ENCODE data around the gene ADAM10.
A peak's percentile ranks its signal among the peaks of the same experiment; 100 is the strongest.

The ADAM10 gene

GRCh38 chr15:58602823-58603222 lies 146.7 kb downstream of the ADAM10 start:
- no peak for DNase-seq

GRCh38 chr15:58598829-58599210 lies 150.7 kb downstream of the ADAM10 start:
- no peak for DNase-seq

- no peak for DNase-seq
Observed at GRCh38 chr15:58597943-58598828, 151.3 kb downstream of the ADAM10 start.

- DNase-seq, result no peak
Observed at GRCh38 chr15:58595516-58596263, 153.8 kb downstream of the ADAM10 start.

GRCh38 chr15:58594898-58595297 lies 154.6 kb downstream of the ADAM10 start:
- peak; percentile 41 for DNase-seq

- DNase-seq, result no peak
Observed at GRCh38 chr15:58593870-58594269, 155.6 kb downstream of the ADAM10 start.

- DNase-seq, result no peak
Observed at GRCh38 chr15:58590926-58591325, 158.6 kb downstream of the ADAM10 start.

GRCh38 chr15:58590236-58590635 lies 159.3 kb downstream of the ADAM10 start:
- no peak for DNase-seq

- DNase-seq, result no peak
Observed at GRCh38 chr15:58589047-58589446, 160.5 kb downstream of the ADAM10 start.

- DNase-seq, result no peak
Observed at GRCh38 chr15:58588096-58588495, 161.4 kb downstream of the ADAM10 start.

GRCh38 chr15:58587486-58587885 lies 162.0 kb downstream of the ADAM10 start:
- DNase-seq, result no peak

GRCh38 chr15:58585693-58586443 lies 163.6 kb downstream of the ADAM10 start:
- DNase-seq, result no peak

GRCh38 chr15:58584789-58585461 lies 164.6 kb downstream of the ADAM10 start:
- DNase-seq, result no peak

GRCh38 chr15:58583171-58583908 lies 166.2 kb downstream of the ADAM10 start:
- no peak for DNase-seq

- no peak for DNase-seq
Observed at GRCh38 chr15:58582160-58582559, 167.3 kb downstream of the ADAM10 start.

GRCh38 chr15:58576657-58577056 lies 172.8 kb downstream of the ADAM10 start:
- DNase-seq, result no peak

GRCh38 chr15:58575045-58575786 lies 174.3 kb downstream of the ADAM10 start:
- DNase-seq, result no peak

GRCh38 chr15:58574631-58575030 lies 174.9 kb downstream of the ADAM10 start:
- DNase-seq, result no peak

- no peak for DNase-seq
Observed at GRCh38 chr15:58573270-58573669, 176.2 kb downstream of the ADAM10 start.

- no peak for DNase-seq
Observed at GRCh38 chr15:58572521-58572920, 177.0 kb downstream of the ADAM10 start.

GRCh38 chr15:58571491-58571890 lies 178.0 kb downstream of the ADAM10 start:
- DNase-seq, result no peak
